Neural crest cell (in vitro differentiated cells): Measurements from ENCODE around the gene LYL1. TPM values are rescaled to one million over a fixed set of nuclear protein-coding genes. Genes with fewer than 3 reads are reported as not detected.

Source experiments
- DNase-seq: peaks from one replicate; pipeline ENCODE4 v3.0.0; 2021; ENCODE audit warnings: low read depth, mixed read lengths, low spot score
- H3K27ac Mint-ChIP-seq: one replicate; pipeline ENCODE4 v1.8.0; 2021; ENCODE audit warnings: mild to moderate bottlenecking, mixed read lengths; ENCODE audit not compliant: unreplicated experiment
- H3K27me3 Mint-ChIP-seq: 2 replicates; pipeline ENCODE4 v1.8.0; 2021; ENCODE audit warnings: low read depth, mild to moderate bottlenecking, mixed read lengths
- H3K36me3 Mint-ChIP-seq: 2 replicates; pipeline ENCODE4 v1.8.0; 2021; ENCODE audit warnings: low read depth, mild to moderate bottlenecking, mixed read lengths
- H3K4me1 Mint-ChIP-seq: 2 replicates; pipeline ENCODE4 v1.8.0; 2021; ENCODE audit warnings: mixed read lengths
- H3K4me3 Mint-ChIP-seq: one replicate; pipeline ENCODE4 v1.8.0; 2021; ENCODE audit warnings: mild to moderate bottlenecking, mixed read lengths
- H3K9me3 Mint-ChIP-seq: 2 replicates; pipeline ENCODE4 v1.8.0; 2021; ENCODE audit warnings: mixed read lengths
- total RNA-seq: library from RNA; stranded (reverse); gene quantifications from 2 replicates; pipeline ENCODE4 v1.2.1, GENCODE V29; 2021
- TF ChIP-seq, protein P1 (sequence below): fragments of 200-600 bp; sonication (generic); conservative IDR thresholded peaks from 2 replicates; pipeline ENCODE4 v1.5.0; 2021; ENCODE audit warnings: antibody characterized with exemption, mild to moderate bottlenecking

The LYL1 gene
- total RNA-seq, 1 donor from 2014 or later = 0.30 TPM

DNA sequence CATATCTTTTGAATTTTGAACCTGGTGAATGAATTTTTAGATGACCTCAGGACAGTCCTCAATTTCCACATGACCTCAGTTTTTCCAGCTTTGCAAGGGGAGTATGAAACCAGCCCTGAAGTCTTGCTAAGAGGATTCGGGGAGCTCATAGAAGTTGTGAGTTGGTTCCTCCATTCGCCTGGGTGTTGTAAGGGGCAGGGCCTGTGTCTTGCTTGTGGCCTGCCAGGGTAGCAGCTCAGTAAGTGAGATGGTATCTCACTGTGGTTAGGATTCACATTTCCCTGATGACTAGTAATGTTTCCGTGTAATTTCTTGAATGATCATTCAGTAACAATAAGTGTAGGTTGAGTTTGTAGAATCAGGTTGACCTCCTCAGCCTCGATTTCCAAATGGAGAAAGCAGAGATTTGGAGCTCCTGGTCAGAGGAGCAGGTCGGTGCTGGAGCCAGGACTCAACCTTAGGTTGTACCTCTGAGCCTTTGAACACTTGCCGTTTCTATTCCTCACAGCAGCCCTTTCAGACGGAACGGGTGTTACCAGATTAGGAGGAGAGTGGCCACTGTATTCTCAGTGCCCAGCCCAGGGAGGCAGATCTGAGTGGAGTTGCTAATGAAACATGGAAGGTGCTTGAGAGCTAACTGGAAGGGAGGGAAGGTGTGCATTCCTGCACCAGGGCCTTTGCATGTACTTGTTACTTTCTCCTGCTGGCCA is 30.0 kb upstream of the LYL1 start:
- peak overlapping the region; percentile 75 for H3K27ac Mint-ChIP-seq
- H3K36me3 Mint-ChIP-seq = no peaks in the 10 kb centered on the region
- no peak overlapping the region for H3K4me3 Mint-ChIP-seq
- DNase-seq = no peak
- peaks cover 19% of the 10 kb centered on the region for H3K4me1 Mint-ChIP-seq
- TF ChIP-seq, protein P1, sequence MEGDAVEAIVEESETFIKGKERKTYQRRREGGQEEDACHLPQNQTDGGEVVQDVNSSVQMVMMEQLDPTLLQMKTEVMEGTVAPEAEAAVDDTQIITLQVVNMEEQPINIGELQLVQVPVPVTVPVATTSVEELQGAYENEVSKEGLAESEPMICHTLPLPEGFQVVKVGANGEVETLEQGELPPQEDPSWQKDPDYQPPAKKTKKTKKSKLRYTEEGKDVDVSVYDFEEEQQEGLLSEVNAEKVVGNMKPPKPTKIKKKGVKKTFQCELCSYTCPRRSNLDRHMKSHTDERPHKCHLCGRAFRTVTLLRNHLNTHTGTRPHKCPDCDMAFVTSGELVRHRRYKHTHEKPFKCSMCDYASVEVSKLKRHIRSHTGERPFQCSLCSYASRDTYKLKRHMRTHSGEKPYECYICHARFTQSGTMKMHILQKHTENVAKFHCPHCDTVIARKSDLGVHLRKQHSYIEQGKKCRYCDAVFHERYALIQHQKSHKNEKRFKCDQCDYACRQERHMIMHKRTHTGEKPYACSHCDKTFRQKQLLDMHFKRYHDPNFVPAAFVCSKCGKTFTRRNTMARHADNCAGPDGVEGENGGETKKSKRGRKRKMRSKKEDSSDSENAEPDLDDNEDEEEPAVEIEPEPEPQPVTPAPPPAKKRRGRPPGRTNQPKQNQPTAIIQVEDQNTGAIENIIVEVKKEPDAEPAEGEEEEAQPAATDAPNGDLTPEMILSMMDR = no peak
- no peaks in the 10 kb centered on the region for H3K9me3 Mint-ChIP-seq
- H3K27me3 Mint-ChIP-seq = no peaks in the 10 kb centered on the region

GRCh38 chr19:13130886-13131490 is 28.3 kb upstream of the LYL1 start:
- Mint-ChIP-seq H3K4me3 (no peak overlapping the region), H3K27ac (no peak overlapping the region), H3K9me3 (no peaks in the 10 kb centered on the region), H3K4me1 (peaks cover 19% of the 10 kb centered on the region), H3K27me3 (no peaks in the 10 kb centered on the region), H3K36me3 (no peaks in the 10 kb centered on the region)
- DNase-seq = no peak
- TF ChIP-seq, protein P1 = no peak

- Mint-ChIP-seq H3K9me3 (no peaks in the 10 kb centered on the region), H3K36me3 (no peaks in the 10 kb centered on the region), H3K4me3 (no peak overlapping the region), H3K27me3 (no peaks in the 10 kb centered on the region), H3K27ac (no peak overlapping the region), H3K4me1 (peaks cover 19% of the 10 kb centered on the region)
- no peak for DNase-seq
- TF ChIP-seq, protein P1 = no peak
Observed at GRCh38 chr19:13129384-13129783, 26.7 kb upstream of the LYL1 start.

- H3K9me3 Mint-ChIP-seq = no peaks in the 10 kb centered on the region
Observed at GRCh38 chr19:13128583-13128982, 25.9 kb upstream of the LYL1 start.

DNA sequence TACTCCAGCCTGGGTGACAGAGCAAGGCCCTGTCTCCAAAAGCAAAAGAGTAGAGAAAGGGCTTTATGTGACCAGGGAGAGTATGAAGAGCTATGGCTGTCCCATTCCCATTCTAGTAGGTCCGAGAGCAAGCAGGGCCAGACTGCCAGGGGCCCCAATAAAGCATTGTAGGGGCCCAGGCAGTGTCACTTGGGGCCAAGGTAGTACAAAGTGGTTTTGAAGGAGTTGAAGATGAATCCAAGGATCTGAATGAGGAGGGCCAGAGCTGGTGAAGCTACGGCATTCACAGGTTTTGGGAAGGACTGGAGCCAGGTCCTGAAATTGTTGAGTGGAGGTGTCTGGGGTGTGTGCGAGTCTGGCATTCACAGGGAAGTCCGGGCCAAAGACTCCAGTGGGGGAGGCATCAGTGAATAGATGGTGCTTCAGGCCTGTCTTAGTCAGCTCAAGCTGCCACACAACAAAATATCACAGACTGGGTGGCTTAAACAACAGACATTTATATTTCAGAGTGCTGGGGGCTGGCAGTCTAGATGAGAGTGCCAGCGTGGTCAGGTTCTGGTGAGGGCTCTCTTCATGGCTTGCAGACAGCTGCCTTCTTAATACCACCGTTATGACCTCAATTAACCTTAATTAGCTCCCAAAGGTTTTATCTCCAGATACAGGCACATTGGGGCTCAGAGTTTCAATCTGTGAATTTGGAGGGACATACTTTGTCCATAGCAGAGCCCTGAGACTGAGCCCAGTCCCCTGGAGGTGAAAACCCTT is 25.3 kb upstream of the LYL1 start:
- no peak for DNase-seq
- no peak overlapping the region for H3K4me3 Mint-ChIP-seq
- TF ChIP-seq, protein P1 = no peak
- no peak overlapping the region for H3K27ac Mint-ChIP-seq
- peaks cover 19% of the 10 kb centered on the region for H3K4me1 Mint-ChIP-seq
- no peaks in the 10 kb centered on the region for H3K9me3 Mint-ChIP-seq
- no peaks in the 10 kb centered on the region for H3K27me3 Mint-ChIP-seq
- no peaks in the 10 kb centered on the region for H3K36me3 Mint-ChIP-seq

More at GRCh38 chr19:13128583-13128982, 25.9 kb upstream of the LYL1 start:
- H3K4me1 Mint-ChIP-seq = peaks cover 19% of the 10 kb centered on the region
- no peaks in the 10 kb centered on the region for H3K36me3 Mint-ChIP-seq
- TF ChIP-seq, protein P1 = no peak
- no peak for DNase-seq
- H3K27me3 Mint-ChIP-seq = no peaks in the 10 kb centered on the region
- no peak overlapping the region for H3K27ac Mint-ChIP-seq
- no peak overlapping the region for H3K4me3 Mint-ChIP-seq
